Pancreas (tissue), 10 donors: ENCODE measurements around the gene FILIP1L. TPM values are rescaled to one million over a fixed set of nuclear protein-coding genes. Genes with fewer than 3 reads are reported as not detected.
A peak's percentile ranks its signal among the peaks of the same experiment; 100 is the strongest.

ENCODE experiments used
- ATAC-seq, 4 donors: fragments of 200-7000 bp; cut with Tn5 transposase; one replicate each; pipeline versions ENCODE4 v1.8.0 to v1.9.1; 2020; ENCODE audit warnings: mild to moderate bottlenecking in 4 of 4, moderate library complexity in 4 of 4
- DNase-seq, 6 donors: peaks; one replicate each; pipeline ENCODE4 v3.0.0-alpha.2; 2020
- FAIRE-seq: peaks from 2 replicates; lab custom pipeline; 2012; peaks lifted over from hg19 to GRCh38; lab: Jason Lieb, UNC
- H3K27ac ChIP-seq, 4 donors: fragments of 200-600 bp; sonication (generic); 1 replicate in 3 of 4; 2 replicates in 1 of 4; pipeline versions ENCODE4 v1.5.0 to v1.8.0; 2020
- H3K27me3 ChIP-seq, 4 donors: fragments of 200-600 bp; one replicate each; pipeline ENCODE4 v1.8.0; 2021
- H3K36me3 ChIP-seq, 3 donors: fragments of 200-600 bp; sonication (generic) in 1 of 3; one replicate each; pipeline versions ENCODE4 v1.5.0 to v1.8.0; 2020 to 2021
- H3K4me1 ChIP-seq, 3 donors: fragments of 200-600 bp; one replicate each; pipeline ENCODE4 v1.8.0; 2021
- H3K4me3 ChIP-seq, 4 donors: fragments of 200-600 bp; sonication (generic) in 2 of 4; one replicate each; pipeline versions ENCODE4 v1.5.0 to v1.8.0; 2020 to 2021
- H3K9me3 ChIP-seq, 4 donors: fragments of 200-600 bp; one replicate each; pipeline ENCODE4 v1.8.0; 2021
- CTCF ChIP-seq, 4 donors: fragments of 200-600 bp; sonication (generic) in 3 of 4; IDR thresholded peaks; one replicate each; pipeline versions ENCODE4 v1.5.0 to v1.8.0; 2021; ENCODE audit warnings: antibody characterized with exemption in 4 of 4
- WGBS, 2 donors: extraction: QIAGEN DNeasy Blood & Tissue Kit; methylation state at CpG; one replicate each; pipeline ENCODE4 v1.1.7; 2013; 5-methylcytosine and 5-hydroxymethylcytosine counted together
- intact Hi-C, 3 donors: fragments of 100-400 bp; cut with DNase I; formaldehyde crosslinking; loops; one replicate each; pipeline versions ENCODE4 v1.11.1 to v1.14.2; 2022
- polyA plus RNA-seq, 2 donors: library from polyadenylated mRNA; stranded (reverse); fragments of 200-250 nt; gene quantifications; one replicate each; pipeline ENCODE4 v1.2.3, GENCODE V29; 2013
- total RNA-seq, 6 donors: library from RNA; stranded (reverse); fragmentation: NEBNext Ultra II Directional in 4 of 6; extraction: Animal tissue kit (Norgen Biotek cat#: 25700) in 4 of 6; gene quantifications; one replicate each; pipeline versions ENCODE4 v1.2.1 to v1.2.4, GENCODE V29; 2021 to 2023
- donor health status: healthy with polysubstance abuse.
- donor health status: DM: no; HTN: no; CAD: no; lungs with moderate emphysema.
- donor health status: DM: no; HTN: no; CAD: no.
- donor health status: control.
- donor health status: control.
- donor health status: Bipolar disorder and iron deficiency.
- donor health status: DM: yes; HTN: yes; CAD: no.
- donor health status: DM: no; HTN: no; CAD: no.
- donor health status: DM: no; HTN: no; CAD: no.
- donor health status: DM: yes; HTN: yes; CAD: no.

FILIP1L gene
- total and polyA plus RNA-seq, 8 donors, result 12.5 to 37.7 (median 15.8) TPM

- whole genome bisulfite sequencing, 2 donors, result 93 to 98% methylated on average over 1 of the region's 1 CpG
- intact Hi-C loops, result no loop called here
- TF ChIP-seq CTCF (IDR thresholded peaks at IDR 0.05), result no peak
- H3K27ac ChIP-seq, result no peak overlapping the region
- no peak overlapping the region for H3K4me3 ChIP-seq
- peaks cover 10 to 26% (median 21%) of the 10 kb centered on the region in 3 donors for H3K4me1 ChIP-seq
- no peaks in the 10 kb centered on the region for H3K27me3 ChIP-seq
- ATAC-seq (no peak), DNase-seq (no peak), FAIRE-seq (peak; percentile 84)
- no peaks in the 10 kb centered on the region for H3K9me3 ChIP-seq
- no peaks in the 10 kb centered on the region for H3K36me3 ChIP-seq
Measured at GRCh38 chr3:100029052-100029451, 85.2 kb downstream of the FILIP1L start.

- no peaks in the 10 kb centered on the region for H3K9me3 ChIP-seq
- no peak for FAIRE-seq
Measured at GRCh38 chr3:100027321-100027720, 87.0 kb downstream of the FILIP1L start.

GRCh38 chr3:100024520-100025303 is 89.6 kb downstream of the FILIP1L start:
- no peaks in the 10 kb centered on the region for H3K27me3 ChIP-seq
- ATAC-seq, result peak; percentile 59 to 78 (median 71)
- H3K27ac ChIP-seq, result peak overlapping the region in 3 of 4 donors; percentile 4 to 72 (median 61)
- no peaks in the 10 kb centered on the region for H3K36me3 ChIP-seq
- 13% methylated on average over 7 of the region's 7 CpGs for WGBS, 2 donors
- intact Hi-C loops, result no loop called here
- H3K9me3 ChIP-seq, result no peaks in the 10 kb centered on the region
- no peak for FAIRE-seq
- H3K4me1 ChIP-seq, result peaks cover 6 to 21% (median 20%) of the 10 kb centered on the region in 3 donors
- TF ChIP-seq CTCF (IDR thresholded peaks at IDR 0.05), result no peak
- peak in 1 of 6 donors; percentile 24 for DNase-seq
- H3K4me3 ChIP-seq, result no peak overlapping the region

More at GRCh38 chr3:100027321-100027720, 87.0 kb downstream of the FILIP1L start:
- H3K27ac ChIP-seq, result no peak overlapping the region
- H3K4me3 ChIP-seq, result no peak overlapping the region
- H3K27me3 ChIP-seq, result no peaks in the 10 kb centered on the region
- DNase-seq (no peak), ATAC-seq (no peak)
- peaks cover 6 to 22% (median 20%) of the 10 kb centered on the region in 3 donors for H3K4me1 ChIP-seq
- TF ChIP-seq CTCF (IDR thresholded peaks at IDR 0.05), result no peak
- intact Hi-C loops, result no loop called here
- 83 to 85% methylated on average over 1 of the region's 1 CpG for WGBS, 2 donors
- H3K36me3 ChIP-seq, result no peaks in the 10 kb centered on the region

GRCh38 chr3:100023595-100023994 is 90.7 kb downstream of the FILIP1L start:
- Histone ChIP-seq H3K4me1 (peaks cover 6 to 20% (median 16%) of the 10 kb centered on the region in 3 donors), H3K27ac (peak overlapping the region in 2 of 4 donors; percentile 61 to 72), H3K36me3 (no peaks in the 10 kb centered on the region), H3K9me3 (no peaks in the 10 kb centered on the region), H3K27me3 (no peaks in the 10 kb centered on the region), H3K4me3 (no peak overlapping the region)
- no peak for FAIRE-seq
- intact Hi-C loops, result no loop called here
- TF ChIP-seq CTCF (IDR thresholded peaks at IDR 0.05), result no peak
- no peak for ATAC-seq
- 96 to 97% methylated on average over 1 of the region's 1 CpG for WGBS, 2 donors
- DNase-seq, result no peak

GRCh38 chr3:100023150-100023549 is 91.2 kb downstream of the FILIP1L start:
- 45 to 49% methylated on average over 5 of the region's 5 CpGs for WGBS, 2 donors

More at GRCh38 chr3:100023150-100023549, 91.2 kb downstream of the FILIP1L start:
- no peaks in the 10 kb centered on the region for H3K27me3 ChIP-seq
- no peak for TF ChIP-seq CTCF (IDR thresholded peaks at IDR 0.05)
- no peaks in the 10 kb centered on the region for H3K36me3 ChIP-seq
- intact Hi-C loops, result no loop called here
- FAIRE-seq (no peak), ATAC-seq (peak in 2 of 4 donors; percentile 21 to 28), DNase-seq (no peak)
- H3K9me3 ChIP-seq, result no peaks in the 10 kb centered on the region
- H3K4me3 ChIP-seq, result no peak overlapping the region
- H3K4me1 ChIP-seq, result peaks cover 6 to 18% (median 16%) of the 10 kb centered on the region in 3 donors
- H3K27ac ChIP-seq, result peak overlapping the region in 2 of 4 donors; percentile 61 to 72
